GM18499 (cell line): Measurements from ENCODE around the gene TLE6.
"Not testable (repeated sequence)": the region's sequence is repeated elsewhere in the genome, so short reads cannot be mapped to it uniquely, and the experiment has no call there.

Source experiments
- ATAC-seq: cut with Tn5 transposase; IDR thresholded peaks from one replicate; pipeline ENCODE4 v1.9.1; 2021; ENCODE audit warnings: moderate number of reproducible peaks; ENCODE audit not compliant: insufficient read depth, unreplicated experiment

TLE6 gene

DNA sequence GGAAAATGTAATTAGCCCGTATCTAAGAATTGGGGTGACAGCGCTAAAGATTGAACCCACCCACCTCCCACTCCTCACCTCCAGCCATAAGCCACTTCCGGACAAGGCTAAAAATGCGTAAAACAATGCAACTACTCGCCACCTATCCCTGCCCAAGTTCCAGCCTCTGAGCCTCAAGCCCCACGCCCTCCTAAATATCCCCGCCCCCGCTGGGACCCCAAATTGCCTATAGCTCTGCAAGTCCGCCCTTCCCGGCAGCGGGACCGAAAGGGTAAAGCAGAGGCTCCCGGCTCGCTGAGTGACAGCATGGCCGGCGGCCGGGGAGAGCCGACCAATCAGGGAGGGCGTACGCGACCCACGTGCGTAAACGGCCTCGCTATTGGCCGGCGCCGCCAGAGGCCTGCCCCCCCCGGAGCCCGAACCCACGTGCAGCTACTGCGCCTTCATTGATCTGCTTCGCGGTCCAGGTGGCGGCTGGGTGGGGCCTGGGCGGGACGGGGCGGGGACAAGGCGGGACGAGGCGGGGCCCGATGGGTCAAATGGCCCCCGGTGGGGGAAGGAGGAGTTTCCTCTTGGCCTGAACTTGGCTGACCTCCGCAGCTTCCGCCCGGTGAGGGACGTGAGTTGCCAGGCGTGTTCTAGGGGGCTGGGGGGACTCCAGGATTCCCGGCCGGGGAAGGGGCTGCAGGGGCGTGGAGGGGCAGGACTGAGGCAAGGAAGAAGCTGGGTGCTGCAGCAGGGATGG lies at the start of gene TLE6:
TLE6 (plus strand) TSS at position 564 of the 745 bp plus-strand sequence. CDS start 670 bp downstream, outside the sequence.
- peak; percentile 48 for ATAC-seq

DNA sequence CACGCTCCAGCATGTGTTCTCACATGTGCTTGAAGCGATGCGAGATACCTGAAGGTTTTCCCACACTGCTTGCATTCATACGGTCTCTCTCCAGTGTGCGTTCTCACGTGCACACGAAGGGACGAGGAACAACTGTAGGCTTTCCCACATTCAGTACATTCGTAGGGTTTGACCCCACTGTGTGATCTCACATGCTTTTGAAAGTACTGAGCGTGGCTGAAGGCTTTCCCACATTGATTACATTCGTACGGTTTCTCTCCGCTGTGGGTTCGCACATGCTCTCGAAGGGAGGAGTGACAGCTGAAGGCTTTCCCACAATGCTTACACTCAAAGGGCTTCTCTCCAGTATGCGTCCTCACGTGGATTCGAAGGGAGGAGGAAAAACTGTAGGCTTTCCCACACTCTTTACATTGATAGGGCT lies 43.9 kb upstream of the TLE6 start:
- ATAC-seq = no peak

DNA sequence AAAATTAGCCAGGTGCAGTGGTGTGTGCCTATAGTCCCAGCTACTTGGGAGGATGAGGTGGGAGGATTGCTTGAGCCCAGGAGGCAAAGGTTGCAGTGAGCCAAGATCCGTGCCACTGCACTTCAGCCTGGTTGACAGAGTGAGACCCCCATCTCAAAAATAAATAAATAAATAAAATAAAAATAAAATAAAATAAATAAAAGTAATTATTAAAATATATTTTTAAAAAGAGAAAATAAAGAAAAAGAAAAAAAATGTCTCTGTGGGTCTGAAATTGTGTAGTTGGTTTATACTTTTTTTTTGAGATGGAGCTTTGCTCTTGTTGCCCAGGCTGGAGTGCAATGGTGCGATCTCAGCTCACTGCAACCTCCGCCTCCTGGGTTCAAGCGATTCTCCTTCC lies 41.5 kb upstream of the TLE6 start:
- ATAC-seq = not testable (repeated sequence)

- no peak for ATAC-seq
These were observed 34.3 kb upstream of the TLE6 start for GRCh38 chr19:2942928-2943640.

GRCh38 chr19:2944403-2944774 lies 33.0 kb upstream of the TLE6 start:
- peak; percentile 7 for ATAC-seq

DNA sequence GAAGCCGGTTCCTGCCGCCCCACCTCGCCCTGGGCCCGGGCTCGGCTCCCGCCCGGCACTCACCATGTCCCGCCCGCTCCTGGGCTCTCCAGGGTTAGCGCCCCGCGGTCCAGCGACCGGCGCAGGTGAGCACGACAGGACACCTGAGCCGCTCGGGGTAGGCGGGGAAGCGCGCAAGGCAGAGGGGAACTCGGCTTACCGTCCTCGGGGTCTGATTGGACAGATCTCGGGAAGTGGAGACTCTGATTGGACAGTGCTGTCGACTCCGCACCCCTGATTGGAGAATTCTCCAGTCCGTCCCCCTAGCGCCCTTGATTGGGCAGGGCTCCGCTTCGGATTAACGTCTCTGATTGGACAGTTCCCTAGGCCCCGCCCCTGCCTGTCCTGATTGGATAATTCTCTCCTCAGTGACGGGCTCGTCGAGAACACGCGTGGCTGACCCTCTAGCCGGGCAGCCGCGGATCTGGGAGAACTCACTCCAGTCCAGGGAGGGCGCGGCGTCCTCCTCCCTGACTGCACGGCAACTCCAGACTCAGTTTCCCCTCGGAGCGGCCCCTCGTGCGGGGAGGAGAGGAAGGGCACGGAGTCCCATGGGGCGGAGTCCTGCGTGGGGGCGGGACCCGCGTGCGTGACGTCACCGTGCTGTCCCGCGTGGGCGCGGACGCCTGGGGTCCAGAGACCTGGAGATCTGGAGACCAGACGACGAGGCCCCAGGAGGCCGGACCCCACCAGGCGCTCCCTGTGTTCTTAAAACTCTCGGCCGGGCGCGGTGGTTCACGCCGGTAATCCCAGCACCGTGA lies 32.4 kb upstream of the TLE6 start, which contains the start of gene ZNF77:
ZNF77 (minus strand) TSS at position 197 of the 800 bp plus-strand sequence; CDS start at position 66, 131 bp downstream.
- ATAC-seq = peak; percentile 90

DNA sequence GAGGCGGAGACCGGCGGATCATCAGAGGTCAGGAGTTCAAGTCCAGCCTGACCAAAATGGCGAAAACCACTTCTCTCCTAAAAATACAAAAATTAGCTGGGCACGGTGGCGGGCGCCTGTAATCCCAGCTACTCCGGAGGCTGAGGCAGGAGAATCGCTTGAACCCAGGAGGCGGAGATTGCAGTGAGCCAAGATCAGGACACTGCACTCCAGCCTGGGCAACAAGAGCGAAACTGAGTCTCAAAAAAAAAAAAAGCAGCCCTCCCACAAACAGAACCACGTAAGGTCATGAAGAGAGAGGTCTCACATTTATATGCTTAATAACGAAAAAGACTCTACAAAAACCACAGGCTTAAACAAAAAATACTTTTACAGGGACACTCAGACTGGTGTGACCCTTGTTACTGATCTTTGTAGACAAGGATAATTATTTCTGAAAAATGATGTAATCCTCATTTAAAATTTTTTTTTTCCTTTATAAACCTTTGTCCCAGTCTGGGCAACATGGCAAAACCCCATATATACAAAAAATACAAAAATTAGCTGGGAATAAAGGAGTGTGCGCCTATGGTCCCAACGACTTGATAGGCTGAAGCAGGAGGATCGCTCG lies 31.7 kb upstream of the TLE6 start:
- ATAC-seq = no peak

DNA sequence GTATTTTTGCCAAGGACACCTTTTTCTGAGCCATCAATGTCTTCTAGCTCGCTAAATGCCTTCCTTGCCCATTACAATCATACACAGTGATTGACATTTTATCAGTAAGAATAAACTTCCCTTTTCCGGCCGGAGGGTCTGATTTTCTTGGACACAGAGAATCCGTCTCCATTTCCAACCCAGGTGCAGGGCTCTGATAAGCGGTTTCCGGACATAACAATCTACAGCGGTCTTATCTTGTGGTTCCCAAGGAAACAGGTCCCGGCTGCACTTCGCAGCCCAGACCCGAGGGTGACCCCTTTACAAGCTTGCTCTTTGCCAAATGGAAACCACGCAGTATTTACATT lies 27.5 kb upstream of the TLE6 start:
- ATAC-seq = no peak

DNA sequence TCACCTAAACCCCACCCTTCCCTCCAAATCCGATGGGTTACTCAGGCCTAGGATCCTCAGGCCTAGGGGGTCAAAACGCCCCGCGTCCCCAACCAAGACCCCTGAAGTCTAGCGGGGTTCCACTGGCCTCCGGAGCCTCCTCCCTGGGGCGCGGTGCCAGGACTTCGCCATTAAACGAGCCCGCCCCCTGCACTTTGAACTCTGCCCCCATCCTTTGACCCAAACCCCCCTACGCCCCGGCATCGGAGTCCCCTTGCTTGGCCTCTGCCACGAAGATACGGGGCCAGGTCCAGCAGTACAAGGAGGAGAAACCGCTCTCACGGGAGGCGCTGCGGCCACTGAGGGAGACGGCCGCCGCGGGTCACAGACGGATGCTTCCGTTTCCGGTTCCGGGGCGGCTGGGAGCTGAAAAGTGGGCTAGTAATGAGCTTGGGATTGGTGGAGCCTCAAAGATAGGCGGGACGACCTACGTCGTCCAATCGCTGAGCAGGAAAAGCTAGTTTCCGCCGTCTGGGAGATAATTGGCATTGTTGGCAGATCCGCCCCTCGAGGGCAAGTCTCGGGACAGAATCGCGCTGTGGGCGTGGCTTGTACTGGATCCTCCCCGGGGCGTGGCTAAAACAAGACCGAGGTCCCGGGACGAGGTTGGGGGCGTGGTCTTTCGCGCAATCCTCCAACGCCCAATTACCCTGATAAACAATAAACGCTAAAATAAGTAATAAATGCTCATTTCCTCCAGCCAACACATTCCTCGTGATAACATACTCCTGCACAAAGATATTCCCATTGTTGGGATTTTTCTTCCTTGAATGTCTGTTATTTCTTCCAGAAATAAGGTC lies 26.9 kb upstream of the TLE6 start:
- ATAC-seq = peak; percentile 86

- no peak for ATAC-seq
These were observed 24.3 kb upstream of the TLE6 start for GRCh38 chr19:2952953-2953481.

GRCh38 chr19:2957160-2957559 lies 20.2 kb upstream of the TLE6 start:
- ATAC-seq = no peak

GRCh38 chr19:2960120-2960519 lies 17.2 kb upstream of the TLE6 start:
- no peak for ATAC-seq

DNA sequence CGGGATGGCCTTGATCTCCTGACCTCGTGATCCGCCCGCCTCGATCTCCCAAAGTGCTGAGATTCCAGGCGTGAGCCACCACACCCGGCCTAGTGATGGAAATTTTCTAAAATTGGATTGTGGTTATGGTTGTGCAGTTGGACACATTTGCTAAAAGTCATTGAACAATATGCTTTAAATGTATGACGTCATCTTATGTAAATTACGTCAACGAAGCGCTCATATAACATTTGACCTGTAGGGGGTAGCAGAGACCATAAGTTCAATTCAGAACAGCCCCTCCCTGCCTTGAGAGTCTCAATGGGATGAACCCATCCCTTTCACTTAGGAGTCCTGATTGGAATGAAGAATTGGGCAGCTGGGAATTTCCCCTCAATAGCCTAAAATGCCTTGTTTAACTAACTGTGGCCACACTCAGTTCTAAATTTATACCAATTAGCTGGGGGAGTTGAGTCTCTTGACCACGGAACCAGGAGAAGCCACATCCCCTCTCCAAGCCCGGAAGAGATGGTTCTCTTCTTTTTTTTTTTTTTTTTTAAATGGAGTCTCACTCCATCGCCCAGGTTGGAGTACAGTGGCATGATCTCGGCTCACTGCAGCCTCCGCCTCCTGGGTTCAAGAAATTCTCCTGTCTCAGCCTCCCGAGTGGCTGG lies 15.2 kb upstream of the TLE6 start:
- ATAC-seq = no peak

DNA sequence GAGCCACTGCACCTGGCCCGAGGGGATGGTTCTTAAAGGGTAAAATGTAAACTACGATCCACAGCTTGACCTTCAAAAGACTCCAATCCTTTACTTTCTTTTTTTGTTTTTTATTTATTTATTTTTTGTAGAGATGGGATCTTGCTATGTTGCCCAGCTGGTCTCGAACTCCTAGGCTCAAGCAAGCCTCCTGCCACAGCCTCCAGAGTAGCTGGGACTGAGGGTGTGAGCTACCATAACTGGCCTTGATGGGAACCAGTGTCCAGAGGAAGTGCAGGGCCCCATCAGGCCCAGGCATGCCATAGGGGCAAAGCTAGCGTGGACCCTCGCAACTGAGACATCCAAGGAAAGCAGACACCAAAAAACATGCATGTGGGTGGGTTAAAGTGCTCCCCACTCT lies 14.2 kb upstream of the TLE6 start:
- ATAC-seq = no peak

GRCh38 chr19:2963631-2964030 lies 13.7 kb upstream of the TLE6 start:
- ATAC-seq = not testable (repeated sequence)

DNA sequence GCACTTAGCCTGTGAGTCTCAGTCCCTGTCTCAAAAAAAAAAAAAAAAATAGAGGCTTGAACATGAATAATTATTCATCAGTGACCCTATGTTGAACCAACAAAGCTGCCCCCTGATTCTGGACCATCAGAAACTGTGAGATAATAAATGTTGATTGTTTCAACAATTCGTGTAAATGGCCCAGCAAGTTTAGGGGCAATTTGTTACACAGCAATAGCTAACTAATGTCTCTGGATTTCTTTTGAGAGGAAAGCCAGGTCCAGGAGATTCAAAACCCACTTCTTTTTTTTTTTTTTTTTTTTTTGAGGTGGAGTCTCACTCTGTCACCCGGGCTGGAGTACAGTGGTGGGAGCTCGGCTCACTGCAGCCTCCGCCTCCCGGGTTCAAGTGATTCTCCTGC lies 12.5 kb upstream of the TLE6 start:
- no peak for ATAC-seq

- ATAC-seq = no peak
These were observed 9.4 kb upstream of the TLE6 start for GRCh38 chr19:2967972-2968371.

DNA sequence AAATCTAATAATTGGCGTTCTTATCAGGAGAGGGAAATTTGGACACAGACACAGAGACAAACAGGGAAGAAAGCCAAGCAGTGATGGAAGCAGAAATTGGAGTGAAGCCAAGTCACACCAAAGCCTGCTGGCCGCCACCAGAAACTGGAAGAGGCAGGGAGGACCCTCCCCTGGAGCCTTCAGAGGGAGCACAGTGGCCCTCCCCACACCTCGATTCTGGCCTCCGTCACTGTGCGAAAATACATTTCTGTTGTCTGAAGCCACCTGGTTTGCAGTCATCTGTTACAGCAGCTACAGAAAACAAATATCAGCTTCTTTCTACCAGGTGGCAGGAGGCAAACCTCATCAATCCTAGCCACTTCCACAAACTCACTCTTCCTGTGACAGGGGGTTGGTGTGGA lies 8.3 kb upstream of the TLE6 start:
- ATAC-seq = no peak
